Skeletal muscle satellite cell (primary cell): Measurements from ENCODE around the gene RPS27.
A peak's percentile ranks its signal among the peaks of the same experiment; 100 is the strongest.

Experiments
- H3K27me3 ChIP-seq: 2 replicates; pipeline ENCODE4 v1.7.0; 2013; ENCODE audit warnings: low read length; ENCODE audit not compliant: control insufficient read depth, insufficient read depth
- H3K36me3 ChIP-seq: 2 replicates; pipeline ENCODE4 v1.7.0; 2013; ENCODE audit warnings: mild to moderate bottlenecking, control low read depth, low read length; ENCODE audit not compliant: insufficient read depth
- H3K4me1 ChIP-seq: 2 replicates; pipeline ENCODE4 v1.7.0; 2013; ENCODE audit warnings: low read length; ENCODE audit not compliant: control insufficient read depth, insufficient read depth
- H3K4me2 ChIP-seq: 2 replicates; pipeline ENCODE4 v1.7.0; 2013; ENCODE audit warnings: mild to moderate bottlenecking, low read length
- H3K4me3 ChIP-seq: 2 replicates; pipeline ENCODE4 v1.7.0; 2013; ENCODE audit warnings: low read length
- H3K9ac ChIP-seq: 2 replicates; pipeline ENCODE4 v1.7.0; 2013; ENCODE audit warnings: mild to moderate bottlenecking, low read depth, low read length, moderate library complexity
- H3K9me3 ChIP-seq: replicated peaks from 2 replicates; pipeline ENCODE4 v1.7.0; 2013; ENCODE audit warnings: mild to moderate bottlenecking, control low read depth, low read length

RPS27 gene

GRCh38 chr1:153951801-153952200 is 38.8 kb upstream of the RPS27 start:
- Histone ChIP-seq H3K36me3 (peaks cover 60% of the 10 kb centered on the region), H3K4me2 (no peak overlapping the region), H3K9ac (no peak overlapping the region), H3K4me1 (peaks cover 15% of the 10 kb centered on the region), H3K27me3 (no peaks in the 10 kb centered on the region), H3K9me3 (no peaks in the 10 kb centered on the region), H3K4me3 (no peak overlapping the region)

GRCh38 chr1:153953859-153954365 is 36.6 kb upstream of the RPS27 start:
- peaks cover 23% of the 10 kb centered on the region for H3K4me1 ChIP-seq
- H3K36me3 ChIP-seq, result peaks cover 48% of the 10 kb centered on the region

DNA sequence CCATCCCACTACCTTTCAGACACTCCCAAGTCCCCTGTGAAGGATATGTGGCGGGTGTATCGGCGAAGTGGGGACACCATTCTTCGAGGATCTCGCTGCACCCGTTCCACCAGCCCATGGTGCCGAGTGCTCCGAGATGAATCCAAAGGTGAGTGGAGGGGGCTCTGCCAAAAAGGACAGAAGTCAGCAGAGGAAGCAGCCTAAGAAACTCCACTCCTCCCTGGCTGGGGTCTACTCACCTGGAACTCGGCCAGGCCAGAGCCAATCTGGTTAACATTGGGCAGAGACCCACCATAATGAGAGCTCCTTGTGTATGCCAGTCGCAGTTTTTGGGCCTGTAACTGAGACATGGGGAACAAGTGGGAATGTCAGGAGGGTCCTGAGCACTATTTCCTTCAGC is 35.7 kb upstream of the RPS27 start:
- Histone ChIP-seq H3K36me3 (peaks cover 46% of the 10 kb centered on the region), H3K4me2 (no peak overlapping the region), H3K9me3 (no peaks in the 10 kb centered on the region), H3K27me3 (no peaks in the 10 kb centered on the region), H3K4me1 (peaks cover 25% of the 10 kb centered on the region), H3K9ac (no peak overlapping the region), H3K4me3 (no peak overlapping the region)

More at GRCh38 chr1:153953859-153954365, 36.6 kb upstream of the RPS27 start:
- Histone ChIP-seq H3K27me3 (no peaks in the 10 kb centered on the region), H3K9ac (no peak overlapping the region), H3K9me3 (no peaks in the 10 kb centered on the region), H3K4me2 (no peak overlapping the region), H3K4me3 (no peak overlapping the region)

DNA sequence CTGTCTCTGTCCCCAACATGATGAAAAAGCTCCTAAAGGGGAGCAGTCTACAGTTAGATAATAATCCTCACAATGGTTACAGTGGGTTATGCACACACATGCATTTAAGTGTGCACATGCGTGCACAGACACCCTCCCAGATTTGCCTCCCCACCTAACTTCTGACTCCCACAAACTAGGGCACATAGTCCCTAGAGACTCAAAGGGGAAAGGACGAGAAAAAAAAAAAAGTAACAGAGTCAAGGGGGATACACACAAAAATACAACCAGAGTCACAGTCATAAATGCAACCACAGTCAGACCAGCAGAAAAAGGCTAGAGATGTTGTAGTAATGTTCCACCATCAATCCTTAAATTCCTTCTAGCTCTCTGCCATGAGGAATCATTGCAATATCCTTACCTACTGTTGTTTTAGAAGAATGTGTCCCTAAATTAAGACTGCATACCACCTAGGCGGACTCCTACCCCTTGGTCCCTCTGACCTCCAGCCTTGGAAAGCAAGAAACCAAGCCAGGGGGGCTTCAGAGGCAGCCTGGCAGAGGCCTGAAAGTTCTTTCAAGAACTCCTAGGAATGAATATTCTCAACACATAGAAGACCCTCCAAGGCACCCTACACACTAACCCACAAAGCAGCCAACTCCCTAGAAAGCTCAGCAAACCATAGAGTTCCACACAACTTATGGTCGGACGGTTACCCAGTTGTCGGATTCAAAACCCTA is 33.4 kb upstream of the RPS27 start:
- peaks cover 34% of the 10 kb centered on the region for H3K4me1 ChIP-seq
- no peaks in the 10 kb centered on the region for H3K9me3 ChIP-seq
- H3K36me3 ChIP-seq, result peaks cover 33% of the 10 kb centered on the region
- H3K27me3 ChIP-seq, result no peaks in the 10 kb centered on the region
- peak overlapping the region; percentile 95 for H3K9ac ChIP-seq
- peak overlapping the region; percentile 89 for H3K4me2 ChIP-seq
- H3K4me3 ChIP-seq, result peak overlapping the region; percentile 95

GRCh38 chr1:153957744-153958110 is 32.8 kb upstream of the RPS27 start:
- Histone ChIP-seq H3K9ac (peak overlapping the region; percentile 95), H3K9me3 (no peaks in the 10 kb centered on the region), H3K4me1 (peaks cover 40% of the 10 kb centered on the region), H3K4me3 (peak overlapping the region; percentile 95), H3K27me3 (no peaks in the 10 kb centered on the region), H3K4me2 (peak overlapping the region; percentile 89), H3K36me3 (peaks cover 31% of the 10 kb centered on the region)

GRCh38 chr1:153958111-153958960 is 32.2 kb upstream of the RPS27 start, which contains the start of gene CRTC2:
CRTC2 (minus strand) TSS chr1:153958612; CDS start chr1:153958497, 115 bp downstream.
- peak within 1 kb of the TSS; percentile 89 for H3K4me2 ChIP-seq
- peak within 1 kb of the TSS; percentile 95 for H3K4me3 ChIP-seq
- peaks cover 28% of the 10 kb centered on the region for H3K36me3 ChIP-seq
- H3K9ac ChIP-seq, result peak within 1 kb of the TSS; percentile 95
- H3K9me3 ChIP-seq, result no peaks in the 10 kb centered on the region
- H3K27me3 ChIP-seq, result no peaks in the 10 kb centered on the region
- H3K4me1 ChIP-seq, result peaks cover 43% of the 10 kb centered on the region

GRCh38 chr1:153958961-153959260 is 31.7 kb upstream of the RPS27 start:
- Histone ChIP-seq H3K4me3 (peak overlapping the region; percentile 47), H3K36me3 (peaks cover 22% of the 10 kb centered on the region), H3K27me3 (no peaks in the 10 kb centered on the region), H3K9me3 (no peaks in the 10 kb centered on the region), H3K9ac (peak overlapping the region; percentile 24), H3K4me2 (peak overlapping the region; percentile 75), H3K4me1 (peaks cover 46% of the 10 kb centered on the region)

DNA sequence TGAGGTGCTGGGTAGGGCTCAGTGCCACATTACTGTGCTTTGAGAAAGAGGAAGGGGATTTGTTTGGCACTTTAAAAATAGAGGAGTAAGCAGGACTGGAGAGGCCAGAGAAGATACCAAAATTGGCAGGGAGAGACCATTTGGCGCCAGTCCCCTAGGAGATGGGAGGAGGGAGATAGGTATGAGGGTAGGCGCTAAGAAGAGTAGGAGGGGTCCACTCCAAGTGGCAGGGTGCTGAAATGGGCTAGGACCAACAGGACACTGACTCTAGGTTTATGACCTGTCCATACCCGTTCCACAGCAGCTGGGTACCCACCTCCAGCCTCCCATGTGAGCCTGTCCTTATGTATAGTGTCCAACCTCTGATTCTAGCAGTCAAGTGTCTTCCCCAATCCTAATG is 31.1 kb upstream of the RPS27 start:
- peaks cover 51% of the 10 kb centered on the region for H3K4me1 ChIP-seq

GRCh38 chr1:153960206-153960605 is 30.4 kb upstream of the RPS27 start:
- no peak overlapping the region for H3K4me2 ChIP-seq
- H3K36me3 ChIP-seq, result peaks cover 11% of the 10 kb centered on the region
- no peak overlapping the region for H3K4me3 ChIP-seq
- peaks cover 52% of the 10 kb centered on the region for H3K4me1 ChIP-seq
- H3K27me3 ChIP-seq, result no peaks in the 10 kb centered on the region
- no peaks in the 10 kb centered on the region for H3K9me3 ChIP-seq
- H3K9ac ChIP-seq, result no peak overlapping the region

More for the DNA sequence above, 31.1 kb upstream of the RPS27 start:
- no peak overlapping the region for H3K4me3 ChIP-seq
- H3K9me3 ChIP-seq, result no peaks in the 10 kb centered on the region
- no peaks in the 10 kb centered on the region for H3K27me3 ChIP-seq
- no peak overlapping the region for H3K4me2 ChIP-seq
- peaks cover 16% of the 10 kb centered on the region for H3K36me3 ChIP-seq
- H3K9ac ChIP-seq, result no peak overlapping the region

GRCh38 chr1:153961421-153961820 is 29.1 kb upstream of the RPS27 start:
- peaks cover 47% of the 10 kb centered on the region for H3K4me1 ChIP-seq
- peaks cover 11% of the 10 kb centered on the region for H3K36me3 ChIP-seq
- peak overlapping the region; percentile 89 for H3K4me3 ChIP-seq
- H3K4me2 ChIP-seq, result peak overlapping the region; percentile 93
- H3K9ac ChIP-seq, result no peak overlapping the region
- no peaks in the 10 kb centered on the region for H3K27me3 ChIP-seq
- no peaks in the 10 kb centered on the region for H3K9me3 ChIP-seq

GRCh38 chr1:153962088-153963029 is 28.2 kb upstream of the RPS27 start:
- Histone ChIP-seq H3K4me3 (peak overlapping the region; percentile 89), H3K36me3 (peaks cover 11% of the 10 kb centered on the region), H3K9ac (peak overlapping the region; percentile 92), H3K4me1 (peaks cover 41% of the 10 kb centered on the region), H3K9me3 (no peaks in the 10 kb centered on the region), H3K4me2 (peak overlapping the region; percentile 93), H3K27me3 (no peaks in the 10 kb centered on the region)
